Lower lobe of right lung (tissue), 2 donors: ENCODE measurements around the gene DAP. TPM values are rescaled to one million over a fixed set of nuclear protein-coding genes. Genes with fewer than 3 reads are reported as not detected.
"Not testable (repeated sequence)": the region's sequence is repeated elsewhere in the genome, so short reads cannot be mapped to it uniquely, and the experiment has no call there.

Experiments
- ATAC-seq, 2 donors: fragments of 200-7000 bp; cut with Tn5 transposase; one replicate each; pipeline ENCODE4 v1.9.1; 2020 to 2022; ENCODE audit warnings: mild to moderate bottlenecking in 2 of 2, moderate library complexity in 2 of 2
- DNase-seq: peaks from one replicate; pipeline ENCODE4 v3.0.0-alpha.2; 2020
- H3K27ac ChIP-seq: fragments of 200-600 bp; one replicate; pipeline ENCODE4 v1.8.0; 2022
- H3K27me3 ChIP-seq: fragments of 200-600 bp; one replicate; pipeline ENCODE4 v1.8.0; 2022; ENCODE audit warnings: low read depth
- H3K36me3 ChIP-seq: fragments of 200-600 bp; one replicate; pipeline ENCODE4 v1.8.0; 2022; ENCODE audit warnings: mild to moderate bottlenecking
- H3K4me1 ChIP-seq: fragments of 200-600 bp; one replicate; pipeline ENCODE4 v1.8.0; 2022
- H3K4me3 ChIP-seq: fragments of 200-600 bp; one replicate; pipeline ENCODE4 v1.8.0; 2022; ENCODE audit warnings: mild to moderate bottlenecking
- H3K9me3 ChIP-seq: fragments of 200-600 bp; one replicate; pipeline ENCODE4 v1.8.0; 2022
- intact Hi-C: fragments of 100-400 bp; cut with DNase I; formaldehyde crosslinking; loops from one replicate; pipeline ENCODE4 v1.11.0; 2022
- total RNA-seq: library from RNA; stranded (reverse); fragmentation: NEBNext Ultra II Directional; extraction: Animal tissue kit (Norgen Biotek cat#: 25700); gene quantifications from one replicate; pipeline ENCODE4 v1.2.1, GENCODE V29; 2021
- TF ChIP-seq, protein P1 (sequence below): fragments of 200-600 bp; IDR thresholded peaks from one replicate; pipeline ENCODE4 v1.8.0; 2022; ENCODE audit warnings: antibody characterized with exemption, mild to moderate bottlenecking
- donor health status: DM: no; HTN: yes; CAD: no; lungs with severe emphysema.

The DAP gene
- total RNA-seq, 1 donor from 2014 or later: 89.8 TPM

DNA sequence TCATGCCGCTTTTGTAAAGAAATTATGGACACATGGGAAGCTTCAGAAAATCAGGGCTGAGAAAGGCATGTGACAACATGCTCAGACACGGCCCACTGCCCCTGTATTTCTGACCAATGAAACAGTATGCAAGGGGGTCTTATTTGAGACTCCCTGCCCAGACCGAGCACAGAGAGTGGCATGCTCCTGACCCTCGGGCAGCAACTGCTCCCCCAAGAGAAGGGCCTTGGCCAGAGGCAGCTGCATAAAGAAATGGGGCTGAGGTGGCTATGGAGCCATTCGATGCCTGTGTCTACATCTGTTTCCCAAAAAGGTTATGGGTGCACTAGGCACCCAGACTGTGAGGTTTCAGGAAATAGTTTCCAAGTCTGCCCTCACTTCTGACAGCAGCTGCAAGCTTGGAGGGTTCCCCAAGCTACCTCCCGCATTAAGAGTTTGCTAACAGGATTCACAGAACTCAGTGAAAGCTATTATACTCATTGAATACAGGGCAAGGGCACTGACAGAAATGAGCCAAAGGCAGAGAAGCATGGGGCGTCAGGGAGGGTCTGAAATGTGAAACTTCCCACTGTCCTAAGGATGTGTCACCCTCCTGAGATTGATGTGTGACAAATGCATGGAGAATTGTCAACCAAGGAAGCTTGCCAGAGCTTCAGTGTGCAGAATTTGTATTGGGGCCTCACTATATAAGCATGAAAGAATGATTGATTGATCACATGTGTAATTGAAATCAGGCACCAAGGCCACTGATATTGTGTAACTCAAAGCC is 94.3 kb downstream of the DAP start:
- intact Hi-C loops: no loop called here
- H3K4me3 ChIP-seq: no peak overlapping the region
- no peaks in the 10 kb centered on the region for H3K9me3 ChIP-seq
- ATAC-seq: no peak
- no peak overlapping the region for H3K27ac ChIP-seq
- no peaks in the 10 kb centered on the region for H3K36me3 ChIP-seq
- TF ChIP-seq, protein P1, sequence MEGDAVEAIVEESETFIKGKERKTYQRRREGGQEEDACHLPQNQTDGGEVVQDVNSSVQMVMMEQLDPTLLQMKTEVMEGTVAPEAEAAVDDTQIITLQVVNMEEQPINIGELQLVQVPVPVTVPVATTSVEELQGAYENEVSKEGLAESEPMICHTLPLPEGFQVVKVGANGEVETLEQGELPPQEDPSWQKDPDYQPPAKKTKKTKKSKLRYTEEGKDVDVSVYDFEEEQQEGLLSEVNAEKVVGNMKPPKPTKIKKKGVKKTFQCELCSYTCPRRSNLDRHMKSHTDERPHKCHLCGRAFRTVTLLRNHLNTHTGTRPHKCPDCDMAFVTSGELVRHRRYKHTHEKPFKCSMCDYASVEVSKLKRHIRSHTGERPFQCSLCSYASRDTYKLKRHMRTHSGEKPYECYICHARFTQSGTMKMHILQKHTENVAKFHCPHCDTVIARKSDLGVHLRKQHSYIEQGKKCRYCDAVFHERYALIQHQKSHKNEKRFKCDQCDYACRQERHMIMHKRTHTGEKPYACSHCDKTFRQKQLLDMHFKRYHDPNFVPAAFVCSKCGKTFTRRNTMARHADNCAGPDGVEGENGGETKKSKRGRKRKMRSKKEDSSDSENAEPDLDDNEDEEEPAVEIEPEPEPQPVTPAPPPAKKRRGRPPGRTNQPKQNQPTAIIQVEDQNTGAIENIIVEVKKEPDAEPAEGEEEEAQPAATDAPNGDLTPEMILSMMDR: no peak
- H3K4me1 ChIP-seq: peaks cover 4% of the 10 kb centered on the region
- H3K27me3 ChIP-seq: peaks cover 8% of the 10 kb centered on the region
- no peak for DNase-seq

DNA sequence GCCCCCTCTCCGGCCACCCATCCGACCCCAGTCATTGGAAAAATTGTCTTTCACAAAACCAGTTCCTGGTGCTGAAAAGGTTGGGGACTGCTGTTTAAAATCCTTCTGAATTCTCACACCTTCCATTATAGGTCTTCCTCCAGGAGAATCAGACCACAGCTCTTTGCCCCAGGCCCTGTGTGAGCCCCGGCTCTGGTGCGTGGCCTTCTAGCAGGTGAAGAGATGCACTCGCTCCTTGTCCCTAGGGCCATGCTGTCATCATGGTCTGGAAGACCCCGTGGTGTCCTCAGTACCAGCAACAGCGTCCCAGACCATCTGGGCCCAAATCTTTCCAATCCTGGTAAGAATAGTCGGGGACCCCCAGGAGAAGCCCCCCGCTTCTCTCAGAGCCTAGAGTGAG is 95.2 kb downstream of the DAP start:
- intact Hi-C loops: no loop called here
- TF ChIP-seq, protein P1: no peak
- ATAC-seq (no peak), DNase-seq (no peak)
- no peak overlapping the region for H3K27ac ChIP-seq
- H3K9me3 ChIP-seq: no peaks in the 10 kb centered on the region
- no peaks in the 10 kb centered on the region for H3K4me1 ChIP-seq
- H3K4me3 ChIP-seq: no peak overlapping the region
- no peaks in the 10 kb centered on the region for H3K36me3 ChIP-seq
- peaks cover 8% of the 10 kb centered on the region for H3K27me3 ChIP-seq

DNA sequence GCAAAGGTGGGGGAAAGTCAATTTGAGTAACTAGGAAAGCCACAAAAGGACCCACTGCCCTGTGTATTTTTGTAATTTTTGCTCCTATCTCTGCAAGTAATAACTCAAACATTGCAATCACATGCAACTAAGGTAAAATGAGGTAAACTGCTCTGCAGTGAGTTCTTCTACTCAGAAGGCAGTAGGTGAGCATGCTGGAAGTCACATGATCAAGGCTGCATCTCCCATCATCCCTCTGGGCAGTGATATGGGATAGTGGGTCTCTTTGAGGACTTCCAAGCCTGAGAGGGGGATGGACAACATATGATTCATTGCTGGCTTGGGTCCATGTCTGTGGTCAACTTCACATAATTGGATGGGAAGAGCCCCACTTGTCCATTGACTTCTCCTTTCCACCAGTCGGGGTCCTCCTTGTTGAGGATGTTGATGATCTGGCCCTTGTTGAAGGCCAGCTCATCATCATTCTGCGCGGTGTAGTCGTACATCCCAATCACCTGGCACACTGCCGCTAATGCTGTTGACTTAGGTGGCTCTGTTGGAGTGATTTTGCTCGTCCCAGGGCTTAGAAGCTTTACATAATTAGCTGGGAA is 96.8 kb downstream of the DAP start:
- H3K27ac ChIP-seq, H3K27me3 ChIP-seq, H3K4me3 ChIP-seq, intact Hi-C loops, H3K9me3 ChIP-seq, H3K36me3 ChIP-seq, H3K4me1 ChIP-seq, DNase-seq, ATAC-seq: not testable (repeated sequence)

DNA sequence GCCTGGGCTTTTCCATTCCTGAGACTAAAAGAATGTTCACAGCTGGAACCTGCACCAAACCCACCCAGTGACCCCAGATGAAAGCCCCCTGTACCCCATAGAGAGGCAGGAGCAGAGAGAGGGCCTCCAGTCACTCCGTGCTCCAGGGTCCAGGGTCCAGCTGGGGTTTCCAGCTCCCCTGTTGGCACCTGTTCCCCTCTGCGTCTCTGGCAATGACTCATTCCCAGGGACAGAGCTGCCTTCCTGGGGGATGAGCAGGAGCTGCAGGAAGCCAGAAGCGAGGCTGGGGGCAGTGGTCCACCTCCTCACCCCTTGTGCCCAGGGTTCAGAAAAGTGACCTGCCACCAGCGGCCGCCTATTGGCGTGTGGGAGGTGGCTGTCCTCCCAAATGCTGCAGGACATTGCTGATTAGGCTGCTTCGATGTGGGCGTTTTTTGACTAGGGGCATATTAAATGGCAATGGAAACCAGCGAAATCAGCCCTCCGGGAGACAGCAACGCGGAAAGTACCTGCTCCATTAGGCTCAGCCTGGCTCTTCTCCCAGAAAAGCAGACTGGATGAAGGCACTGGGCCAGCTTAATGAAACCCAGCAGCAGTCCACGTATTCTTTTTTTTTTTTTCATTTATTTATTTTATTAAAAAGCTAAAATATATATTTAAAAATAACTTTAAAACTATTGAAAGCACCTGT is 97.4 kb downstream of the DAP start:
- DNase-seq: no peak
- H3K36me3 ChIP-seq: no peaks in the 10 kb centered on the region
- H3K27me3 ChIP-seq: peaks cover 8% of the 10 kb centered on the region
- no peak overlapping the region for H3K27ac ChIP-seq
- H3K4me3 ChIP-seq: no peak overlapping the region
- TF ChIP-seq, protein P1: no peak
- peak in 1 of 2 donors; percentile 25 for ATAC-seq
- no peaks in the 10 kb centered on the region for H3K9me3 ChIP-seq
- H3K4me1 ChIP-seq: no peaks in the 10 kb centered on the region
- intact Hi-C loops: no loop called here

DNA sequence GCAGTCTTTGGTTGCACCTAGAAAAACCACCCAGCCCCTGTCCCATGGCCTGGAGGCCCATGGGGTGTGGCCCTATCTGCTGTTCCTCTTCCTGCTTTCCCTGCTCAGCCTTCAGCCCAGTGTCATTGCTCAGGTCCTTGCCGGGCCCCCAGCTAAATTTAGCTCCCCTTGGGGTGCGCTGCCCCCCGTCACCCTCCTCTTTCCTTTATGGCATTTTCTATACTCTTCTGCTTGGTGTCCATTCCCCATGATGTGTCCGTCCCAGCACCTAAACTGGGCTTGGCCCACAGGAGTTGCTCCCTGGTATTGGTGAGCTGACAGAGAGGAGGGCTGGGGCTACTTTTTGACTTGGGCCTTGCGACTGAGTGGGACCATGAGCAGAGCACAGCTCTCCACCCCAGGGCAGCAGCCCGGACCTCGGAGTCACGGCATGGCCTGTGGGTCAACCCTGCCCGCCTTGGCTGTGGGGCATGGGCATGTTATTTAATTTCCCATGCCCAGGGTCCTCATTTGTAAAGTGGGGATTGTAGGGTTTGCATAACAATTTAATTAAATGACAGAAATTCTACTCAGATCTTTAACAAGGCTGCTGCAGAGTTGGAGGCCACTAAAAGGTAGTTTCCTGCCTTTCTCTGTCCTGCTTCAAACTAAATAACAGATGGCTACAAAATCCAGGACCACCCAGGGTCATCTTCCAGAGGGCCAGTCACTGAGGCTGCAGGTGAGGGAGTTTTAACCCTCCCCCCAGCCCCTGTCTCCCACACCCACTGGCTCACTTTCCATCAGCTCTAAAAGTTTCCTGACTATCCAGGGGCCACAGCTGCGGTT is 98.2 kb downstream of the DAP start:
- H3K4me3 ChIP-seq: no peak overlapping the region
- no peaks in the 10 kb centered on the region for H3K9me3 ChIP-seq
- intact Hi-C loops: no loop called here
- no peak overlapping the region for H3K27ac ChIP-seq
- no peaks in the 10 kb centered on the region for H3K4me1 ChIP-seq
- DNase-seq: no peak
- H3K27me3 ChIP-seq: peaks cover 8% of the 10 kb centered on the region
- TF ChIP-seq, protein P1: no peak
- ATAC-seq: peak in 1 of 2 donors; percentile 35
- H3K36me3 ChIP-seq: no peaks in the 10 kb centered on the region
